Measurements from ENCODE around the gene SELENOS. TPM values are rescaled to one million over a fixed set of nuclear protein-coding genes. Genes with fewer than 3 reads are reported as not detected.

Gene SELENOS
- total RNA-seq, 4 donors from 2014 or later = 47.3 to 75.4 (median 59.8) TPM

- Histone ChIP-seq H3K9me3 (no peaks in the 10 kb centered on the region), H3K4me3 (no peak overlapping the region), H3K4me1 (peaks cover 41 to 98% (median 95%) of the 10 kb centered on the region in 4 donors), H3K27me3 (no peaks in the 10 kb centered on the region), H3K27ac (replicated peaks in 1 of 4) (peak overlapping the region in 3 of 4 donors; percentile 1 to 28 (median 3)), H3K36me3 (peaks cover 0 to 10% (median 0%) of the 10 kb centered on the region in 4 donors)
- TF ChIP-seq POLR2AphosphoS5 (IDR thresholded peaks at IDR 0.05) (no peak), EP300 (IDR thresholded peaks at IDR 0.05) (no peak), POLR2A (IDR thresholded peaks at IDR 0.05; ENCODE audit: low read depth) (no peak)
- TF ChIP-seq, protein P1, sequence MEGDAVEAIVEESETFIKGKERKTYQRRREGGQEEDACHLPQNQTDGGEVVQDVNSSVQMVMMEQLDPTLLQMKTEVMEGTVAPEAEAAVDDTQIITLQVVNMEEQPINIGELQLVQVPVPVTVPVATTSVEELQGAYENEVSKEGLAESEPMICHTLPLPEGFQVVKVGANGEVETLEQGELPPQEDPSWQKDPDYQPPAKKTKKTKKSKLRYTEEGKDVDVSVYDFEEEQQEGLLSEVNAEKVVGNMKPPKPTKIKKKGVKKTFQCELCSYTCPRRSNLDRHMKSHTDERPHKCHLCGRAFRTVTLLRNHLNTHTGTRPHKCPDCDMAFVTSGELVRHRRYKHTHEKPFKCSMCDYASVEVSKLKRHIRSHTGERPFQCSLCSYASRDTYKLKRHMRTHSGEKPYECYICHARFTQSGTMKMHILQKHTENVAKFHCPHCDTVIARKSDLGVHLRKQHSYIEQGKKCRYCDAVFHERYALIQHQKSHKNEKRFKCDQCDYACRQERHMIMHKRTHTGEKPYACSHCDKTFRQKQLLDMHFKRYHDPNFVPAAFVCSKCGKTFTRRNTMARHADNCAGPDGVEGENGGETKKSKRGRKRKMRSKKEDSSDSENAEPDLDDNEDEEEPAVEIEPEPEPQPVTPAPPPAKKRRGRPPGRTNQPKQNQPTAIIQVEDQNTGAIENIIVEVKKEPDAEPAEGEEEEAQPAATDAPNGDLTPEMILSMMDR (IDR thresholded peaks at IDR 0.05) = no peak
- intact Hi-C loops (cut with DNase I) = no loop called here
- no peak for DNase-seq (ENCODE audit: extremely low spot score)
- 52% methylated on average over 7 of the region's 7 CpGs for WGBS
These were observed 33.1 kb downstream of the SELENOS start for GRCh38 chr15:101244036-101244781.

DNA sequence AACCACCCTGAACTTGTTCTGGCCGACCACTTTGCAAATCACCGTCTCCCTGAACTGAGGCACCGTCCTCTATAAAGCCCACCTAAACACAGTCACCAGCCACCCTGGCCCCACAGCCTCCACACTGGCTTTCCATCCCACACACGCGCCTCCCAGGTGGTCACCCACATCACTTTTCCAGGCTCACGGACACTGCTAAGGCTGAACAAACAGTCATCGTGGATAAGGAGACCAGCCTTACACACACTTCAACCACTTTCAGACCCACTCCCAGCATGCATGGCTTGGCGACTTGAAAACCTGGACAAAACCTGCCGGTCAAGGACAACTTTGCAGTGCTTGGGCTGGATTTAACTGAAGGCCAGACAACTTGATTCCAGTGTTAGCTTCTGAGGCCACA is 33.9 kb downstream of the SELENOS start:
- TF ChIP-seq EP300 (IDR thresholded peaks at IDR 0.05) = no peak
- H3K27ac ChIP-seq (replicated peaks in 1 of 4) = peak overlapping the region in 2 of 4 donors; percentile 22 to 53
- no peak for DNase-seq (ENCODE audit: extremely low spot score)
- H3K27me3 ChIP-seq = no peaks in the 10 kb centered on the region
- 93% methylated on average over 8 of the region's 9 CpGs for WGBS
- no peaks in the 10 kb centered on the region for H3K9me3 ChIP-seq
- intact Hi-C loops (cut with DNase I) = no loop called here
- no peak overlapping the region for H3K4me3 ChIP-seq
- peaks cover 0 to 9% (median 0%) of the 10 kb centered on the region in 4 donors for H3K36me3 ChIP-seq
- peaks cover 38 to 96% (median 95%) of the 10 kb centered on the region in 4 donors for H3K4me1 ChIP-seq

GRCh38 chr15:101242999-101243336 is 34.3 kb downstream of the SELENOS start:
- Histone ChIP-seq H3K4me3 (no peak overlapping the region), H3K27ac (replicated peaks in 1 of 4) (peak overlapping the region in 2 of 4 donors; percentile 52 to 53), H3K4me1 (peaks cover 38 to 96% (median 93%) of the 10 kb centered on the region in 4 donors), H3K27me3 (no peaks in the 10 kb centered on the region), H3K9me3 (no peaks in the 10 kb centered on the region), H3K36me3 (peaks cover 0 to 4% (median 0%) of the 10 kb centered on the region in 4 donors)
- 55% methylated on average over 6 of the region's 6 CpGs for WGBS
- intact Hi-C loops (cut with DNase I) = no loop called here
- TF ChIP-seq, protein P1 (IDR thresholded peaks at IDR 0.05) = no peak
- TF ChIP-seq EP300 (IDR thresholded peaks at IDR 0.05) = no peak
- TF ChIP-seq POLR2A (IDR thresholded peaks at IDR 0.05; ENCODE audit: low read depth) = no peak
- no peak for TF ChIP-seq POLR2AphosphoS5 (IDR thresholded peaks at IDR 0.05)
- DNase-seq (ENCODE audit: extremely low spot score) = no peak

DNA sequence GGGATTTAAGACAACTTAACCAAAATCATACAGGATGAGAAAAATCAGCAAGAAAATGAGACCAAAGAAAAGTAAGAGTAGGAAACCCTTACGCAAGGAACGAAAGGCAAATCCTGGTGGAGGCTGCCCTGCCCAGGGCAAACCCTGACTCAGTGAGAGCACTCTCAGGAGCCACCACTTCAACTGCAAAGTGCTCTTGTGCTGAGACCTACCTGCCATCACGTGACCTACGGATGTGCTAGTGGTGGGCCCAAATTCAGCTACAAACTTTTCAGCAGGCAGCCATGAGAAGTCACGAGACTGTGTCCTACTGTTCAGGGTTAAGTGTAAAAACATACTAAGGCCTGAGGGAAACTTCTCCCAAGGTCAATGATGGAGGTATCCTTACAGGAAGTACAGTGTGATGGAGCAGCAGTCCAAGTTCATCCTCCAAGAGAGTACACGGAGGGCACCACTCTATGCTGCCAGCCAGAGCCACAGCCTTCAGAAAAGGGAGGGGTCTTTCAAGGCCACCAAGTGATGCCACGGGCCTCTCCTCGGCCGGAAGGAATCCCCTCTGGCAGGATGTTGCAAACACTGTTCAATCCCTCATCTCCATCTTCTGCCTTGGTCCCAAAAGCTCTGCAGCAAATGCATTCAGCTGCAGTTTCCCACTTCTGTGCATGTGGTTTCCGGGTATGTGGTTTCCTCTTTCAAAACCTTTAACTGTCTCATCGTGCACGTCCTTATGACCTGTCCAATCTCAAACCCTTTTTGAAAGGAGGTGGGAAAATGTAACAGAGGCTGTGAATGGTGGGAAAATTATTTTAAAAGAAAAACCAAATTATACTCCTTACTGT is 34.9 kb downstream of the SELENOS start:
- intact Hi-C loops (cut with DNase I) = no loop called here
- 59% methylated on average over 12 of the region's 12 CpGs for WGBS
- Histone ChIP-seq H3K4me3 (no peak overlapping the region), H3K27me3 (no peaks in the 10 kb centered on the region), H3K27ac (replicated peaks in 1 of 4) (peak overlapping the region in 2 of 4 donors; percentile 52 to 53), H3K36me3 (no peaks in the 10 kb centered on the region), H3K4me1 (peaks cover 34 to 94% (median 91%) of the 10 kb centered on the region in 4 donors), H3K9me3 (no peaks in the 10 kb centered on the region)
- DNase-seq (ENCODE audit: extremely low spot score) = no peak
- TF ChIP-seq POLR2A (IDR thresholded peaks at IDR 0.05; ENCODE audit: low read depth) = no peak
- peak in 1 of 2 donors; percentile 25 for TF ChIP-seq POLR2AphosphoS5 (IDR thresholded peaks at IDR 0.05)

GRCh38 chr15:101240358-101240757 is 36.9 kb downstream of the SELENOS start:
- peak overlapping the region; percentile 23 to 55 (median 49) for H3K27ac ChIP-seq (replicated peaks in 1 of 4)
- H3K27me3 ChIP-seq = no peaks in the 10 kb centered on the region
- H3K4me1 ChIP-seq = peaks cover 30 to 85% (median 79%) of the 10 kb centered on the region in 4 donors
- DNase-seq (ENCODE audit: extremely low spot score) = no peak
- intact Hi-C loops (cut with DNase I) = no loop called here
- WGBS = 38% methylated on average over 5 of the region's 5 CpGs
- no peak for TF ChIP-seq EP300 (IDR thresholded peaks at IDR 0.05)
- TF ChIP-seq POLR2AphosphoS5 (IDR thresholded peaks at IDR 0.05) = peak; percentile 26 to 42
- TF ChIP-seq POLR2A (IDR thresholded peaks at IDR 0.05; ENCODE audit: low read depth) = no peak
- TF ChIP-seq, protein P1 (IDR thresholded peaks at IDR 0.05) = no peak
- H3K9me3 ChIP-seq = no peaks in the 10 kb centered on the region
- peaks cover 0 to 1% (median 0%) of the 10 kb centered on the region in 4 donors for H3K36me3 ChIP-seq
- no peak overlapping the region for H3K4me3 ChIP-seq

All from esophagus muscularis mucosa (tissue), 4 donors.